DOHH2 (cell line): Measurements from ENCODE around the gene COX18.

ENCODE experiments used
- CTCF ChIP-seq: fragments of 200-600 bp; sonication (generic); IDR thresholded peaks from one replicate; pipeline ENCODE4 v1.5.1; 2014; ENCODE audit warnings: antibody characterized with exemption, mild to moderate bottlenecking, low read depth, low read length; ENCODE audit not compliant: poor library complexity, severe bottlenecking
- EZH2phosphoT487 ChIP-seq: fragments of 200-600 bp; sonication (generic); IDR thresholded peaks from 2 replicates; pipeline ENCODE4 v1.6.1; 2017; ENCODE audit warnings: borderline replicate concordance, mild to moderate bottlenecking, antibody characterized with exemption, low read length, moderate library complexity, mixed read lengths

- TF ChIP-seq CTCF = no peak
- no peak for TF ChIP-seq EZH2phosphoT487
Observed at GRCh38 chr4:73075832-73076231, 6.3 kb upstream of the COX18 start.
